HEK293 (cell line): ENCODE measurements around the gene CCSER1.

ENCODE experiments used
- CTCF ChIA-PET: fragments of 350-600 bp; formaldehyde crosslinking; extraction: SDS; loops from one replicate; lab custom pipeline; 2021; ENCODE audit warnings: antibody characterized with exemption; lab: Yijun Ruan, JAX
- POLR2A ChIA-PET: fragments of 300-600 bp; formaldehyde crosslinking; extraction: SDS; loops from one replicate; lab custom pipeline; 2020; ENCODE audit warnings: antibody characterized with exemption, inconsistent platforms; lab: Yijun Ruan, JAX
- H3K27ac ChIP-seq: fragments of 200-500 bp; sonication (Bioruptor generic); 2 replicates; pipeline ENCODE4 v1.5.1; 2014; ENCODE audit warnings: low read depth, low read length, control low read depth, inconsistent platforms; ENCODE audit errors: extremely low read depth
- H3K36me3 ChIP-seq, 2 experiments: fragments of 200-500 bp in 1 of 2; sonication (Bioruptor generic) in 1 of 2; 1 replicate in 1 of 2; 2 replicates in 1 of 2; pipeline ENCODE4 v1.5.1; 2014 to 2017; ENCODE audit warnings: inconsistent platforms in 2 of 2, low read length in 2 of 2; ENCODE audit not compliant: control insufficient read depth in 2 of 2, insufficient read depth in 1 of 2
- H3K4me1 ChIP-seq: fragments of 200-500 bp; sonication (Bioruptor generic); 2 replicates; pipeline ENCODE4 v1.5.1; 2014; ENCODE audit warnings: mild to moderate bottlenecking, low read length, inconsistent platforms; ENCODE audit not compliant: control insufficient read depth, insufficient read depth
- H3K4me3 ChIP-seq: 2 replicates; pipeline ENCODE4 v1.5.1; 2011; ENCODE audit warnings: low read depth, mild to moderate bottlenecking, control low read depth, low read length, moderate library complexity
- H3K9me3 ChIP-seq: fragments of 200-500 bp; sonication (Bioruptor generic); 2 replicates; pipeline ENCODE4 v1.5.1; 2014; ENCODE audit warnings: low read depth, low read length, inconsistent platforms; ENCODE audit not compliant: control insufficient read depth, insufficient read depth
- BCL11B ChIP-seq: fragments of 450-650 bp; formaldehyde crosslinking; IDR thresholded peaks from 2 replicates; pipeline ENCODE4 v1.5.1; 2016; ENCODE audit warnings: low read depth, missing biosample characterization, missing genetic modification characterization
- KLF9 ChIP-seq: fragments of 450-650 bp; formaldehyde crosslinking; IDR thresholded peaks from 2 replicates; pipeline ENCODE4 v1.5.1; 2016; ENCODE audit warnings: missing biosample characterization, missing genetic modification characterization, low read depth
- MYNN ChIP-seq: fragments of 450-650 bp; formaldehyde crosslinking; IDR thresholded peaks from 2 replicates; pipeline ENCODE4 v1.5.1; 2016; ENCODE audit warnings: missing biosample characterization, missing genetic modification characterization, borderline replicate concordance
- ZEB2 ChIP-seq: fragments of 450-650 bp; formaldehyde crosslinking; IDR thresholded peaks from 2 replicates; pipeline ENCODE4 v1.5.1; 2016; ENCODE audit warnings: missing biosample characterization, missing genetic modification characterization
- ZFP41 ChIP-seq: fragments of 450-650 bp; formaldehyde crosslinking; IDR thresholded peaks from 2 replicates; pipeline ENCODE4 v1.5.1; 2016; ENCODE audit warnings: missing biosample characterization, missing genetic modification characterization, borderline replicate concordance
- ZNF140 ChIP-seq: fragments of 450-650 bp; formaldehyde crosslinking; IDR thresholded peaks from 2 replicates; pipeline ENCODE4 v1.5.1; 2016; ENCODE audit warnings: missing biosample characterization, missing genetic modification characterization
- ZNF37A ChIP-seq: fragments of 450-650 bp; IDR thresholded peaks from 2 replicates; pipeline ENCODE4 v1.5.1; 2018; ENCODE audit warnings: missing biosample characterization, missing genetic modification characterization
- ZNF473 ChIP-seq: fragments of 450-650 bp; formaldehyde crosslinking; IDR thresholded peaks from 2 replicates; pipeline ENCODE4 v1.5.1; 2017; ENCODE audit warnings: missing biosample characterization, missing genetic modification characterization
- ZNF530 ChIP-seq: fragments of 450-650 bp; formaldehyde crosslinking; IDR thresholded peaks from 2 replicates; pipeline ENCODE4 v1.5.1; 2016; ENCODE audit warnings: low read depth, missing biosample characterization, missing genetic modification characterization
- ZNF544 ChIP-seq: fragments of 450-650 bp; formaldehyde crosslinking; IDR thresholded peaks from 2 replicates; pipeline ENCODE4 v1.5.0; 2017; ENCODE audit warnings: missing biosample characterization, missing genetic modification characterization
- ZNF596 ChIP-seq: fragments of 450-650 bp; IDR thresholded peaks from 2 replicates; pipeline ENCODE4 v1.5.0; 2018; ENCODE audit warnings: missing biosample characterization, mild to moderate bottlenecking, missing genetic modification characterization, moderate library complexity
- ZNF610 ChIP-seq: fragments of 450-650 bp; formaldehyde crosslinking; IDR thresholded peaks from 2 replicates; pipeline ENCODE4 v1.5.1; 2016; ENCODE audit warnings: missing biosample characterization, missing genetic modification characterization, borderline replicate concordance
- TF ChIP-seq, protein P1 (sequence below): fragments of 450-650 bp; formaldehyde crosslinking; IDR thresholded peaks from 2 replicates; pipeline ENCODE4 v1.5.1; 2016; ENCODE audit warnings: missing biosample characterization, missing genetic modification characterization
- TF ChIP-seq, protein P2 (sequence below): IDR thresholded peaks from 2 replicates; pipeline ENCODE4 v1.6.1; 2011; ENCODE audit warnings: mild to moderate bottlenecking, low read depth, low read length, borderline replicate concordance
- TF ChIP-seq, protein P3 (sequence below): fragments of 450-650 bp; IDR thresholded peaks from 2 replicates; pipeline ENCODE4 v1.5.1; 2018; ENCODE audit warnings: missing biosample characterization, mild to moderate bottlenecking, missing genetic modification characterization
- TF ChIP-seq, protein P4 (sequence below): fragments of 450-650 bp; formaldehyde crosslinking; IDR thresholded peaks from 2 replicates; pipeline ENCODE4 v1.5.1; 2016; ENCODE audit warnings: missing biosample characterization, missing genetic modification characterization
- TF ChIP-seq, protein P5 (sequence below): fragments of 450-650 bp; formaldehyde crosslinking; IDR thresholded peaks from 2 replicates; pipeline ENCODE4 v1.5.1; 2017; ENCODE audit warnings: missing biosample characterization, missing genetic modification characterization
- TF ChIP-seq, protein P6 (sequence below): fragments of 450-650 bp; formaldehyde crosslinking; IDR thresholded peaks from 2 replicates; pipeline ENCODE4 v1.5.1; 2017; ENCODE audit warnings: missing biosample characterization, missing genetic modification characterization
- TF ChIP-seq, protein P7 (sequence below): fragments of 450-650 bp; formaldehyde crosslinking; IDR thresholded peaks from 2 replicates; pipeline ENCODE4 v1.5.1; 2016; ENCODE audit warnings: missing biosample characterization, missing genetic modification characterization

CCSER1 gene

DNA sequence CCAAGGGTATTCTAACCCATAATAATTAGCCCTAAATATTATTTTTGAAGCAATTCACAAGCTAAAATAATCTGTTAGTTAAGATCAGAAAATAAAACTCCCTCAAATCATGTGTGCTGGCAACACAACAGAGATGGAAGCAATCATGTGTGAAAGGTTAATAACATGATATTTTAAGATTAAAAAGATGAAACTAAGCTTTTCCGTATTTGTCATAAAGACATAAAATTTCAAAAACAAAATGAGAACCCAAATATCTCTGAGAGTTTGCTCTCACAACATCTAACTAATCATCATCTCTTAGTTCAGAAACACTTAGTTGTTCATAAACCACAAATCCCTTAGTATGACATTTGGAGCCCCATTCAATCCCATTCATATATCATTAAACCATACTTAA lies 749.1 kb downstream of the CCSER1 start:
- Histone ChIP-seq H3K36me3 (no peaks in the 10 kb centered on the region), H3K9me3 (no peaks in the 10 kb centered on the region), H3K4me1 (no peaks in the 10 kb centered on the region), H3K4me3 (no peak overlapping the region), H3K27ac (no peak overlapping the region)
- POLR2A ChIA-PET = no interaction called here
- no peak for TF ChIP-seq KLF9
- no peak for TF ChIP-seq ZNF530 (tag by site-specific recombination)
- no peak for TF ChIP-seq ZNF544 (tag by site-specific recombination)
- TF ChIP-seq ZNF596 (tag by site-specific recombination) = no peak
- TF ChIP-seq, protein P1, sequence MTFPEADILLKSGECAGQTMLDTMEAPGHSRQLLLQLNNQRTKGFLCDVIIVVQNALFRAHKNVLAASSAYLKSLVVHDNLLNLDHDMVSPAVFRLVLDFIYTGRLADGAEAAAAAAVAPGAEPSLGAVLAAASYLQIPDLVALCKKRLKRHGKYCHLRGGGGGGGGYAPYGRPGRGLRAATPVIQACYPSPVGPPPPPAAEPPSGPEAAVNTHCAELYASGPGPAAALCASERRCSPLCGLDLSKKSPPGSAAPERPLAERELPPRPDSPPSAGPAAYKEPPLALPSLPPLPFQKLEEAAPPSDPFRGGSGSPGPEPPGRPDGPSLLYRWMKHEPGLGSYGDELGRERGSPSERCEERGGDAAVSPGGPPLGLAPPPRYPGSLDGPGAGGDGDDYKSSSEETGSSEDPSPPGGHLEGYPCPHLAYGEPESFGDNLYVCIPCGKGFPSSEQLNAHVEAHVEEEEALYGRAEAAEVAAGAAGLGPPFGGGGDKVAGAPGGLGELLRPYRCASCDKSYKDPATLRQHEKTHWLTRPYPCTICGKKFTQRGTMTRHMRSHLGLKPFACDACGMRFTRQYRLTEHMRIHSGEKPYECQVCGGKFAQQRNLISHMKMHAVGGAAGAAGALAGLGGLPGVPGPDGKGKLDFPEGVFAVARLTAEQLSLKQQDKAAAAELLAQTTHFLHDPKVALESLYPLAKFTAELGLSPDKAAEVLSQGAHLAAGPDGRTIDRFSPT (tag by site-specific recombination) = no peak
- TF ChIP-seq, protein P2, sequence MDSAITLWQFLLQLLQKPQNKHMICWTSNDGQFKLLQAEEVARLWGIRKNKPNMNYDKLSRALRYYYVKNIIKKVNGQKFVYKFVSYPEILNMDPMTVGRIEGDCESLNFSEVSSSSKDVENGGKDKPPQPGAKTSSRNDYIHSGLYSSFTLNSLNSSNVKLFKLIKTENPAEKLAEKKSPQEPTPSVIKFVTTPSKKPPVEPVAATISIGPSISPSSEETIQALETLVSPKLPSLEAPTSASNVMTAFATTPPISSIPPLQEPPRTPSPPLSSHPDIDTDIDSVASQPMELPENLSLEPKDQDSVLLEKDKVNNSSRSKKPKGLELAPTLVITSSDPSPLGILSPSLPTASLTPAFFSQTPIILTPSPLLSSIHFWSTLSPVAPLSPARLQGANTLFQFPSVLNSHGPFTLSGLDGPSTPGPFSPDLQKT = no peak
- TF ChIP-seq, protein P3, sequence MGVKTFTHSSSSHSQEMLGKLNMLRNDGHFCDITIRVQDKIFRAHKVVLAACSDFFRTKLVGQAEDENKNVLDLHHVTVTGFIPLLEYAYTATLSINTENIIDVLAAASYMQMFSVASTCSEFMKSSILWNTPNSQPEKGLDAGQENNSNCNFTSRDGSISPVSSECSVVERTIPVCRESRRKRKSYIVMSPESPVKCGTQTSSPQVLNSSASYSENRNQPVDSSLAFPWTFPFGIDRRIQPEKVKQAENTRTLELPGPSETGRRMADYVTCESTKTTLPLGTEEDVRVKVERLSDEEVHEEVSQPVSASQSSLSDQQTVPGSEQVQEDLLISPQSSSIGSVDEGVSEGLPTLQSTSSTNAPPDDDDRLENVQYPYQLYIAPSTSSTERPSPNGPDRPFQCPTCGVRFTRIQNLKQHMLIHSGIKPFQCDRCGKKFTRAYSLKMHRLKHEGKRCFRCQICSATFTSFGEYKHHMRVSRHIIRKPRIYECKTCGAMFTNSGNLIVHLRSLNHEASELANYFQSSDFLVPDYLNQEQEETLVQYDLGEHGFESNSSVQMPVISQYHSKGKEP (tag by site-specific recombination) = no peak
- TF ChIP-seq, protein P4, sequence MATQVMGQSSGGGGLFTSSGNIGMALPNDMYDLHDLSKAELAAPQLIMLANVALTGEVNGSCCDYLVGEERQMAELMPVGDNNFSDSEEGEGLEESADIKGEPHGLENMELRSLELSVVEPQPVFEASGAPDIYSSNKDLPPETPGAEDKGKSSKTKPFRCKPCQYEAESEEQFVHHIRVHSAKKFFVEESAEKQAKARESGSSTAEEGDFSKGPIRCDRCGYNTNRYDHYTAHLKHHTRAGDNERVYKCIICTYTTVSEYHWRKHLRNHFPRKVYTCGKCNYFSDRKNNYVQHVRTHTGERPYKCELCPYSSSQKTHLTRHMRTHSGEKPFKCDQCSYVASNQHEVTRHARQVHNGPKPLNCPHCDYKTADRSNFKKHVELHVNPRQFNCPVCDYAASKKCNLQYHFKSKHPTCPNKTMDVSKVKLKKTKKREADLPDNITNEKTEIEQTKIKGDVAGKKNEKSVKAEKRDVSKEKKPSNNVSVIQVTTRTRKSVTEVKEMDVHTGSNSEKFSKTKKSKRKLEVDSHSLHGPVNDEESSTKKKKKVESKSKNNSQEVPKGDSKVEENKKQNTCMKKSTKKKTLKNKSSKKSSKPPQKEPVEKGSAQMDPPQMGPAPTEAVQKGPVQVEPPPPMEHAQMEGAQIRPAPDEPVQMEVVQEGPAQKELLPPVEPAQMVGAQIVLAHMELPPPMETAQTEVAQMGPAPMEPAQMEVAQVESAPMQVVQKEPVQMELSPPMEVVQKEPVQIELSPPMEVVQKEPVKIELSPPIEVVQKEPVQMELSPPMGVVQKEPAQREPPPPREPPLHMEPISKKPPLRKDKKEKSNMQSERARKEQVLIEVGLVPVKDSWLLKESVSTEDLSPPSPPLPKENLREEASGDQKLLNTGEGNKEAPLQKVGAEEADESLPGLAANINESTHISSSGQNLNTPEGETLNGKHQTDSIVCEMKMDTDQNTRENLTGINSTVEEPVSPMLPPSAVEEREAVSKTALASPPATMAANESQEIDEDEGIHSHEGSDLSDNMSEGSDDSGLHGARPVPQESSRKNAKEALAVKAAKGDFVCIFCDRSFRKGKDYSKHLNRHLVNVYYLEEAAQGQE (tag by site-specific recombination) = no peak
- no peak for TF ChIP-seq ZFP41 (tag by site-specific recombination)
- CTCF ChIA-PET = no interaction called here

DNA sequence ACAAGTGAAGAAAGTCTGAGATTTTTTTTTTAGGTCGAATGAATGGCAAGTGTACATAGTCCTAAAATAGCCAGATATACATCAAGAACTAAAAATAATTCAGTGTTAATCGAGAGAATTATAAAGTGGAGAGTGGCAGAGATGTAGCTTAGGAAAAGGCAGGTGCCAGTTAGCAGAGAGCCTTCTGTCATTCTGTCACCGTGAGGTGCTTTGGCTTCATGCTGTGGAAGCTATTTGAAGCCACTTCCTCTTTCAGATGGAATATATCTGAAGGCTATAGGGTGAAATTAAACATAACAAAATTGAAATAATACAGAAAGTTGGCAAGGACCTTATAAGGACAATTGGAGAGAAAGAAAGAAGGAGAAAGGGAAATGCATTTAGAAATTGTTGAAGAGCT lies 756.3 kb downstream of the CCSER1 start:
- POLR2A ChIA-PET = no interaction called here
- Histone ChIP-seq H3K36me3 (no peaks in the 10 kb centered on the region), H3K9me3 (no peaks in the 10 kb centered on the region), H3K4me1 (no peaks in the 10 kb centered on the region), H3K27ac (no peak overlapping the region), H3K4me3 (no peak overlapping the region)
- CTCF ChIA-PET = no interaction called here
- no peak for TF ChIP-seq MYNN (tag by site-specific recombination)
- TF ChIP-seq BCL11B = no peak
- TF ChIP-seq ZNF140 (tag by site-specific recombination) = no peak
- TF ChIP-seq, protein P5, sequence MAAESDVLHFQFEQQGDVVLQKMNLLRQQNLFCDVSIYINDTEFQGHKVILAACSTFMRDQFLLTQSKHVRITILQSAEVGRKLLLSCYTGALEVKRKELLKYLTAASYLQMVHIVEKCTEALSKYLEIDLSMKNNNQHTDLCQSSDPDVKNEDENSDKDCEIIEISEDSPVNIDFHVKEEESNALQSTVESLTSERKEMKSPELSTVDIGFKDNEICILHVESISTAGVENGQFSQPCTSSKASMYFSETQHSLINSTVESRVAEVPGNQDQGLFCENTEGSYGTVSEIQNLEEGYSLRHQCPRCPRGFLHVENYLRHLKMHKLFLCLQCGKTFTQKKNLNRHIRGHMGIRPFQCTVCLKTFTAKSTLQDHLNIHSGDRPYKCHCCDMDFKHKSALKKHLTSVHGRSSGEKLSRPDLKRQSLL (tag by site-specific recombination) = no peak
- TF ChIP-seq, protein P4 (tag by site-specific recombination) = no peak
- TF ChIP-seq, protein P6, sequence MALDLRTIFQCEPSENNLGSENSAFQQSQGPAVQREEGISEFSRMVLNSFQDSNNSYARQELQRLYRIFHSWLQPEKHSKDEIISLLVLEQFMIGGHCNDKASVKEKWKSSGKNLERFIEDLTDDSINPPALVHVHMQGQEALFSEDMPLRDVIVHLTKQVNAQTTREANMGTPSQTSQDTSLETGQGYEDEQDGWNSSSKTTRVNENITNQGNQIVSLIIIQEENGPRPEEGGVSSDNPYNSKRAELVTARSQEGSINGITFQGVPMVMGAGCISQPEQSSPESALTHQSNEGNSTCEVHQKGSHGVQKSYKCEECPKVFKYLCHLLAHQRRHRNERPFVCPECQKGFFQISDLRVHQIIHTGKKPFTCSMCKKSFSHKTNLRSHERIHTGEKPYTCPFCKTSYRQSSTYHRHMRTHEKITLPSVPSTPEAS (tag by site-specific recombination) = no peak
- TF ChIP-seq, protein P7, sequence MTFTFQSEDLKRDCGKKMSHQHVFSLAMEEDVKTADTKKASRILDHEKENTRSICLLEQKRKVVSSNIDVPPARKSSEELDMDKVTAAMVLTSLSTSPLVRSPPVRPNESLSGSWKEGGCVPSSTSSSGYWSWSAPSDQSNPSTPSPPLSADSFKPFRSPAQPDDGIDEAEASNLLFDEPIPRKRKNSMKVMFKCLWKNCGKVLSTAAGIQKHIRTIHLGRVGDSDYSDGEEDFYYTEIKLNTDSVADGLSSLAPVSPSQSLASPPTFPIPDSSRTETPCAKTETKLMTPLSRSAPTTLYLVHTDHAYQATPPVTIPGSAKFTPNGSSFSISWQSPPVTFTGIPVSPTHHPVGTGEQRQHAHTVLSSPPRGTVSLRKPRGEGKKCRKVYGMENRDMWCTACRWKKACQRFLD = no peak
- TF ChIP-seq ZNF473 = no peak
- TF ChIP-seq ZNF37A (tag by site-specific recombination) = no peak
- TF ChIP-seq ZNF610 (tag by site-specific recombination) = no peak
- TF ChIP-seq ZEB2 (tag by site-specific recombination) = no peak
